Hematopoietic multipotent progenitor cell (in vitro differentiated cells): Measurements from ENCODE around the gene SASH1. TPM values are rescaled to one million over a fixed set of nuclear protein-coding genes. Genes with fewer than 3 reads are reported as not detected.
A peak's percentile ranks its signal among the peaks of the same experiment; 100 is the strongest.

Source experiments
- DNase-seq, 3 donors: peaks; one replicate each; pipeline ENCODE4 v3.0.0-alpha.2; 2011 to 2015; ENCODE audit warnings: low read depth in 2 of 3, low spot score in 2 of 3
- total RNA-seq: library from RNA; depleted of rRNA; stranded (reverse); fragments of >200 nt; gene quantifications from one replicate; pipeline ENCODE4 v1.2.3, GENCODE V29; 2012

SASH1 gene
- total RNA-seq, 1 donor, result 0.27 TPM

DNA sequence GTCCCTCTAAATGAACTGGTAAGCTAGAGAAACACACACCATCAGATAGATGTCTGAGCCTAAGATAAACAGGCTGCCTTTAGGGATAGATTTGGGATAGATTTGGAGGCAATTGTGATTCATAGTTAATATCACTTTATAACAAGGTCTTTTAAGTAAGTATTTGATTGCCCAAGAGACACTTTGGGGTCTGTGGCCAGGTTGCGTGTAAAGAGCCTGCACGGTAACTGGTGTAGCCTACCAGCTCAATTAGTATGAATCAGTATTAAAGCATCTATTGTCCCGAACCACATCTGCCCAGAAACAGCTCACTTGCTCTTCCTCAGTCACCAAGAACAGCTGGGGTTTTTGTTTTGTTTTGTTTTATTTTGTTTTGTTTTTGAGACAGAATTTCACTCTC is 193.3 kb downstream of the SASH1 start:
- DNase-seq, result no peak

DNA sequence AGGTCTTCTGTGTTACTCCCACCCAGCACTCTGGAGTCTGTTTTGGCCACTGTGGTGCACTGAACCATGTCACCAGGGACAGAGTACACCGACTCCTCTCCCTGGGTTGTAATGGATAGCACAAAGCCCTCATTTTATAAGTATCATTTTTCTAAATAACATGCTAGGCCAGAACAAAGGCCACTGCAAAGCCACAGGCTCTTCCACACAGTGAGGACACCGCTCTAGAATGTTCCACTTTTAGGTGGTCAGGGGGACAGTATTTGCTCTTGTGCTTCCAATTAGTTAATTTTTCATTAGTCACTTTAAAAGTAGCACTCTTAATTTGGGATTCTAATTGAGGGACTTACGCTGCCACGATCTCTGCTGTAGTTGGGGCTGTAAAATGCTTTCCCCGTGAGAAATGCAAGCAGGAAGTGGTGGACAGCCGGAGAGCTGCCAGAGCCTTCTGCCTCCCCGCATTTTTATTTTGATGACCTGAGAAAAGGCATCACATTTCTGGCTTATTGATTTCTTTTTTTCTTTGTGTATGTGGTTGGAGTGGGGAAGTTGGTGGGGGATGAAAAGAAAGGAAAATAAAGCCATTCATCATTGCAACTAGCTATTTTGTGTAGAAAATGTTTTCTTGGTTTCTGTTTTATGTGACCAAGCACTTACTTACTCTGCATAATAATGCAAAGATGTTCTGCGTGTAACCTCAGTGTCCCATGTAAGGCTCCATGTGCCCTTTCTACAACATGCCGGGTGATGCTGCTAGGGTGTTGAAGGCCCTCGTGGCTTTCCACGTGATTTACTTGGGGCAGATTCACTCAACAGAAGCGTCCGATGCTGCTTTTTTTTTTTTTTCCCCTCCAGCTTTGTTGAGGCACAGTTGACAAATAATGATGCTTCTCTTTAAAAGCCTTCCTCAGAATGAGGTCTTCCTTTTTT is 195.9 kb downstream of the SASH1 start:
- DNase-seq, result no peak

DNA sequence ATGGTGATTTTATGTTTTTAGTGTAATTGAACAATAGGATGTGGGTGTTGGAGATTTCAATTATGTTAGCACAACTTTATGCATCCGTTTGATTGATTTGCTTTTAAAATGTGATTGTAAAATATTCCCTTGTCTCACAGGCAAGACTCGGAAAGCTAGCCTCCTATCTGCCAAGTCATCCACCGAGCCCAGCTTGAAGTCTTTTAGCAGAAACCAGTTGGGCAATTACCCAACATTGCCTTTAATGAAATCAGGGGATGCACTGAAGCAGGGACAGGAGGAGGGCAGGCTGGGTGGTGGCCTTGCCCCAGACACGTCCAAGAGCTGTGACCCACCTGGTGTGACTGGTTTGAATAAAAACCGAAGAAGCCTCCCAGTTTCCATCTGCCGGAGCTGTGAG is 200.9 kb downstream of the SASH1 start:
- DNase-seq, result no peak

DNA sequence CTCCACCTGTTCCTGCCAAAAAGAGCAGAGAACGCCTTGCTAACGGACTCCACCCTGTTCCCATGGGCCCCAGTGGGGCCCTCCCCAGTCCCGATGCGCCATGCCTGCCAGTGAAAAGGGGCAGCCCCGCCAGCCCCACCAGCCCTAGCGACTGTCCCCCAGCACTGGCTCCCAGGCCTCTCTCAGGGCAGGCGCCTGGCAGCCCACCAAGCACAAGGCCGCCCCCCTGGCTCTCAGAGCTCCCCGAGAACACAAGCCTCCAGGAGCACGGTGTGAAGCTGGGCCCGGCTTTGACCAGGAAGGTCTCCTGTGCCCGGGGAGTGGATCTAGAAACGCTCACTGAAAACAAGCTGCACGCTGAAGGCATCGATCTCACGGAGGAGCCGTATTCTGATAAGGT is 201.8 kb downstream of the SASH1 start:
- DNase-seq, result no peak

DNA sequence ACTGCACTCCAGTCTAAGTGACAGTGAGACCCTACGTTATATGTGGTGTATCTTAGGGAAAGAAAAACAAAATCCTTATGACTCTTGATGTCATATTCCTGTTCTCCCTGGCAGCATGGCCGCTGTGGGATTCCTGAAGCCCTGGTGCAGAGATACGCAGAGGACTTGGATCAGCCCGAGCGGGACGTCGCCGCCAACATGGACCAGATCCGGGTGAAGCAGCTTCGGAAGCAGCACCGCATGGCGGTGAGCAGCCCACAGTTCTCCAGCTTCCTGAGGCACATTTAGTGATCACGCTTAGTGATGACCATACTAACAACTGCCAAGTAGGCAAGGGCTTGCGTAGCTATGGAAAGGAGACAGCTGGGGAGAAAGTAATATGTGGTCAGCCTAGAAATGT is 203.3 kb downstream of the SASH1 start:
- DNase-seq, result no peak

DNA sequence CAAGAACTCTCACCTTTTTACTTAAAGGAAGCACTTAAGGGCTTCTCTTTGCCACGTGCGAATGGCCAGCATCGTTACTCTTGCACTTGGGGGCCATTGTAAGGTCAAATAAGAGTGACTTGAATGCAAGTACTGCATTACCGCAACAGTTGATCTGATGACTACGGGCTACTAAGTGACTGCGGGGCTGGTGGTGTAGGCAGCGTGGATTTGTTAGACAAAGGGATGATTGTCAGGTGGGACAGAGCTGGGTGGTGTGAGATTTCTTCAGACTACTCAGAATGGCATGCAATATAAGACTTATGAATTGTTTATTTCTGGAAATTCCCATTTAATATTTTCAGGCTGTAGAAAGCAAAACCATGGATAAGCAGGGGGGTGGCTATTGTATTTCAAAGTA is 204.5 kb downstream of the SASH1 start:
- no peak for DNase-seq

DNA sequence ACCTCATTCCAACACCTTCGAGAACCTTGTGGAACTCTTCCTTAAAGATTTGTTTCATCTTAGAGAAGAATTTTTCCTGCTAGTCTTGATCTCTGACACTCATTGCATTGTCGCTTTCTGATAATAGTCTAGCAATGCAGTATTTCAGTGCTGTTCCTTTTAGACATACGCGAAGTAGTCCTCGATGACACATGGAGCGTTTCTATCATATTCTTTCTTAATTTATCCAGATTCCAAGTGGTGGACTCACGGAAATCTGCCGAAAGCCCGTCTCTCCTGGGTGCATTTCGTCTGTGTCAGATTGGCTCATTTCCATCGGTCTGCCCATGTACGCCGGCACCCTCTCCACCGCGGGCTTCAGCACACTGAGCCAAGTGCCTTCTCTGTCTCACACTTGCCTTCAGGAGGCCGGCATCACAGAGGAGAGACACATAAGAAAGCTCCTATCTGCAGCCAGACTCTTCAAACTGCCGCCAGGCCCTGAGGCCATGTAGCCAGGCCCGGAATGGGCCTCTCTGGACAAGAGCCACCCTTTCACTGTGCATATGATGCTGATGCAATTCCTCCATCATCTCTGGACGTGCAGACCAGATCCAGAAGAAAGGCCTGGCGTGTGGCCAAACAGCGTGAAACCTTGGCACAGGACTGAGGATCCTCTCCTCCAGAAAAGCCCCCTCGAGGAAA is 205.6 kb downstream of the SASH1 start:
- DNase-seq, result no peak

DNA sequence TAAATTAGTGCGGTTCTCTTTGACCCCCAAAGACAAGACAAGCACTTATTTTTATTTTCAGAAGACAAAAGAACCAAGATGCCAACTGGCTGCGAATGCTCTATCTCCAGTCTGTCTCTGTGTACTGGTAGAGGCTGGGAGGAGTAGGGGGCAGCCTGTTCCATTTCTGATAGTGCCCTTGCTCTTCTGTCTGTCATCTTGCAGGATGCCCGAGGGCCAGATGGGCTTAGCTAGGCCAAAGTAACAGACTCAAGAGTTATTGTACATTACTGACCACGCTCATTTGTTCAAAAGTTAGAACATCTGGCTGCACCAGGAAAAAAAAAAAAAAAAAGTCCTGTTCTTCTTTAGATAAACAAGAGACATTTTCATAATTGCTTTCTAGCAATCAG is 206.1 kb downstream of the SASH1 start:
- no peak for DNase-seq

DNA sequence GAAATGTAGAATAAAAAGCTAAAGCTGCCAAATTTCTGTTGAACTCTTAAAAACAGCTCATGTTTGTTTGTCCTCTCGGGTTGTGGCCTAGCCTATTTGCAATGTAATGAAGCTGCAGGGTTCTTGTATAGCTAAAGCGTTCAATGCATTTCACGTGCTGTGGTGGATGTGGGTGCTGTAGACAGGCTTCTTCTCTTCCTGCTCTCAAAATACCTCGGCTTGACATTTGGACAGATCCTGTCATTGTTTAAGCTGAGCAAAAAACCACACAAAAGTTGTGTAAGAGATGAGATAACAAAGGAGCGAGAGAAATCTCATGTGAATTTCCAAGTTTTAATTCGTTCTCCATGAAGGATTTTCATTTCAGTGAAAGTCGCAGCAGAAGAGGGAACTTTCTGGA is 207.9 kb downstream of the SASH1 start:
- DNase-seq, result peak in 1 of 3 donors; percentile 20

DNA sequence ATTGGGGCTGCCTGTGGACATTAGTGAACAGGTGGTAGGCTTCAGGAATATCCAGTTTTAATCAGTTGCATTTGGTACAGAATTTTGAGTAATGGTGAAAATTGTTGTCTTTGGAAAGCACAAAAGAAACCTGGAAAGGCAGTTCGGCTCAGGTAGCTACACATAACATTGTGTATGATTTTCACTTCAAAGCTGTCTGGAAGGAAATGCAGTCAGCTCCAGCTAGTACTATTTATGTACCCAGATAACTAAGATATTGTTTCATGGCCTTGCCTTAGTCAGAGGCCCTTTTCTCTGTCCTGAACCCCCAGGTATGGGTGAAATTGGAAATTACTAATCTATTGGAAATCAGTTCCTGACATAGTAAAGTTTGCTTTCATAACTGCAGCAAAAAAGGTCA is 208.6 kb downstream of the SASH1 start:
- DNase-seq, result no peak

DNA sequence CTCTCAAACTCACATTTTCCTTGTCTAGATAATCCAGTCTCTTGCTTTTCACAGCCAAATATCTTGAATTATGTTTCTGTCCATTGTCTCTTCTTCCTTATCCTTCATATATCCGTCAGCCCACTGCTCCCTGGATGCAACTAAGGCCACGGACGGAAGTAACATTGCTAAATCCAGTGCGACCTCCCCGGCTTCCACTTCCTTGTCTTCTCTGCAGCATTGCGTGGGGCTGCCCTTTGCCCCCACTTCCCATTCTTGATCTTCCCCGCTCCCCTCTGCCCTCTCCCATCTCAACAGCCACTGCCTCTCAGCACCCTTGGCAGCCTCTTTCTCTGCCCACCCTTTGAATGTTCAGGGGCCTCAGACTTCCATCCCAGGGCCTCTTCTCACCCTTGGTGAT is 213.8 kb downstream of the SASH1 start:
- no peak for DNase-seq

DNA sequence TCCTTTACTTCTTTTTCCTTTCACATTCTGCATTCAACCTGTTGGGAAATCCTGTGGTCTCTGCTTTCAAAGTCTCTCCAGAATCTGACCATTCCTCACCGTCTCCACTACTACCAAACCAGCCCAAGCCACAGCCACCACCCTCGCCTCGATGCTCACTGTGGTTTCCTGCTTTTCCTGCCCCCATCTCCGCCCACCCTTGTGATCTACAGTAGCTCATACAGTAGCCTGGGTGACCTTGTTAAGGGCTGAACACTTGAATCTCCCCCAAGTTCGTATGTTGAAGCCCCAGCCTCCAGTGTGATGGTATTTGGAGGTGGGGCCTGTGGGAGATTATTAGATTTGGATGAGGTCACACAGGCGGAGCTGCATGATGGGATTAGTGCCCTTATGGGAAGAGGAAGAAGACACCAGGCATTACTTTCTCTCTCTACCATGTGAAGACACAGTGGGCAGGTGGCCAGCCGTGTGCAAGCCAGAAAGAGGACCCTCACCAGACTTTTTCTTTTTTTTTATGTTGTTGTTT is 215.2 kb downstream of the SASH1 start:
- DNase-seq, result peak in 2 of 3 donors; percentile 65 to 76

DNA sequence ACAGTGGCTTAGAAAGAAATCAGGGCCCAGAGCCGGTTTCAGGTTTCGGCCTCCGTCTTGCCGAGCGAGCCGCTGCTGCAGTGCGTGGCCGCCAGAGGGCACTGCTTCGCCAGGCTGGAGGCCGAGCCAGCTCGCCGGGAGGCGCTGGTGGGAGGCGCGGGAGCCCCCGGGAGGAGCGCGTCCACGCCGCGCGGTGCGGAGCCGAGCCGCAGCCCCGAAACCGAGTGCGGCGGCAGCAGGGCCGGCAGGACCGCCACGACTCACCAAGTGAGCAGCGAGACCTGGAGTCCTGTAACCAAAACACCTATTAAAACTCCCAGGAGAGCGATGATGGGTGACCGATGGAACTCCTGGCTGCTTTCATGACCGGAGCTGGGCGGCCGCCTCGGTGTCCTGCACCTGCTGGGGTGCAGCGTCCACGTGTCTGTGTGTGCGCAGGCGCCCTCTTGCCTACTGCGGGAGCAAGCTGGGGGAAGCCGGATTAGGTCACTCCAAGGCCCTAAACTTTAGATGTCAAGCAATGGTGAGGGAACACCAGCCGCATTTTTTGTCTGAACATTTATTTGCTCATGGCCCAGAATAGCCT is 217.3 kb downstream of the SASH1 start:
- peak; percentile 40 to 68 (median 65) for DNase-seq

DNA sequence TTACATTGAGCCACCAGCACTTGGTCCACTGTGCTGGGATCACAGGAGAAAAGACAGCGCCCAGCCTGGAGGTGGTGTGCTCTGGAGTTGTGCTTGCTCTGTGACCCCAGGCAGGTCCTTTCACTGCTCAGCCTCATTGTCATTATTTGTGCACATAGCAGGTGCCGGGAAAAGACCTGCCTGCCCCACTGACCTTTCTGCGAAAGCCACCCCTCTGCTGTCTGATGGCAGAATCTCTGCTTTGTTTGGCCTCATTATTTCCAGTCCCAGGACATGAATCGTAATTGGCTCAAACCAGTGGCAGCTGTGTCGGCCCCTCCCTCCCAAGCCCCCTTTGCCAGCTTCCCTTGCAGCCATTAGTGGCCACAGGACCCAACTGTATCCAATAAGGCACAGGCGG is 219.0 kb downstream of the SASH1 start:
- no peak for DNase-seq

DNA sequence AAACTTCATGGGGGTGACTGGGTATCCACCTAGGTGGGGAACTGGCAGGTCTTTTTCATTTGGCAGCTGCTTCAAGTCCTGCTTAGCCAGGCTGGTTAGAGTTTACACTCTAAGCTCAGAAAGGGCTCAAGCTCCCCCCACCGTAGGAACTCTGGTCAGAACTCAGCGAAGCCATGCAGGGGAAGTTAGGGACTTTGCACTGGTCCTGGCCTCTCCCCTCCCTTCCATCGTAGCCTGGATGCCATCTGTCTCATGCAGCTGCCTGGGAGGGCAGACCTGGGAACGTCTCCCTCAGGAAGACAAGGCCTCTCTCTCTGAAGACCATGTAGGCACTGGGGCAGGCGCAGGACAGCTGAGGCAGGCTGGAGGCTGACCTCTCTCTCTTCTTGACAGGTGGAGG is 220.4 kb downstream of the SASH1 start:
- DNase-seq, result no peak

DNA sequence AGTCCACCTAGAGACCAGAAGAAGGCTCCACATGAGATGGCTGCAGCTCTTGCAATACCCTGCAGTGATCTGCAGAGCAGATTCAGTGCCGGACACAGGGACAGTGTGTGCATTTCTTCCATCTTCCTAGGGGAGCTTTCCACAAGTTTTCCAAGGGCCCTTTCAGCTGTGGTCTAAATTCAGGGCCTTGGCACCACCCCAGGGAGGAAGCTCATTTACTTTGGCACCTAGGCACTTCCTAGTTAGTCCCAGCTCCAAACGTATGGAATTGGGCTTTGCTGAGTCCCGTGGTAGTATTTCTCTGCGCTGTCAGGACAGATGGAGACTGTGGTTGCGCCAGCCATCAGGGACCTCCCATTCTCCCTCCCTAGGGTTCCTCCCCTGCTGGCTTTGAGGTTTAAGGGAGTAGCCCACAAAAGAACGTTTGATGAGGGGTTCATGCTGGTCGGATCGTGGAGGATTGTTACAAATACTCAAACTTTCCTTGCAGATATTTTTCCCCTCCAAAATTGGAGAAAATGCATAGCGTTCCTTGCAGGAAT is 221.9 kb downstream of the SASH1 start:
- no peak for DNase-seq

DNA sequence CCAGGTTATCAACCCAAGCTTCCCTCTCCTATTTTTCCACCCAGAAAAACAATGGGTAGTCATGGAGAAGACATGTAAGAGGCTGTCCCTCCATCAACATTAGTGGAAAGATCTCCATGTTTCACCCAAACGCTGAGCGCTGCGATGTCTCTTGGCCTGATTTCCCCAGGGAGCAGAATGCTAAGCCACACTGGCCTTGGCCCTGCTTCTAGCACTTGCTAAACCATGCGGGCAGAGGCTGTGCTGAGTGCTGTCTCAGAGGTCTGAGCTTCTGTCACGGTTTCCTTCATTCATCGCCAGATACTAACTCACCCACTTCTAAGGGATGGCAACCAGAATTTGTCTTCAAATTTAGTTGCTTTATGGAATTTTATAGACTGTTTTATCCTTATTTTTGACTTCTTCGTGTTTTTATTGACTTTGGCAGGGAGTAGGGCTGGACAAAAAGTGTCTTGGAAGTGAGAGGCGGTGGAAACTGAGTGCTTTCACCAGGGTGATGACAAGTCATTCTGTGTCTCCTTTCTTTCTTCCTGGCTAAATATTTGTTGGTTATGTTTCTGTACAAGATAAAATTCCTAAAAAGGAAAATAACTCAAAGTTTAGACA is 222.8 kb downstream of the SASH1 start:
- DNase-seq, result no peak

DNA sequence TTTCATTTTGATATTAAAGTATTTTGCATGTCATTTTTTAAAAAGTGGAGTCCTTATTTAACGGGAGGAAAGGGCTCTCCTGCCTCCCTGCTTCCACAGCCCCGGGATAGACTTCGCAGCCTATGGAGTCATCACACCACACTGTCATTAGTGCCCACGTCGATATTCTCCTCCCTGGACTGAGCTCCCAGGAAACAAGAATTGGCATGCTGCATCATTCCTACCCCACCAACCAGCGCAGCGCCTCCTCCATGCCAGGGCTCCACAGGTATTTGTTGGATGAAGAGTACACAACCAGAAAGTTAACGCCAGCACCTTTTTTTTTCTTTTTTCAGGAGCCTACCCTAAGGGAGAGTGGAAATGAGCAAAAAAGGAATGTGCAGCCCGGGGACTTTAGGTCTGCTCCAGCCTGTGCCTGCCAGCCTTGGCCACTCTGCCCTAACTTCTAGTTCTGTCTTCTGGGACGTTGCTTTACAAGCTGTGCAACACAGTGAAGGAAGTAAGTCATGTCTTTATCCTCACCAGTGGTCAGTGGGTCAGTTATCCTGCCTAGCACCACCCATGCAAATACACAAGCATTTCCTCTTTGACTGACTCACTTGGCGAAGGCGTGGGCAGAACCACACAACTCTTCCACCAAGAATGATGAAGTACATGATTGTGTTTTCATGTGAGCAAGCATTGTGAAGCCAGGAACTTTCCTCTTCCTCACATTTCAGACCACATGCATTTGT is 223.5 kb downstream of the SASH1 start:
- no peak for DNase-seq

DNA sequence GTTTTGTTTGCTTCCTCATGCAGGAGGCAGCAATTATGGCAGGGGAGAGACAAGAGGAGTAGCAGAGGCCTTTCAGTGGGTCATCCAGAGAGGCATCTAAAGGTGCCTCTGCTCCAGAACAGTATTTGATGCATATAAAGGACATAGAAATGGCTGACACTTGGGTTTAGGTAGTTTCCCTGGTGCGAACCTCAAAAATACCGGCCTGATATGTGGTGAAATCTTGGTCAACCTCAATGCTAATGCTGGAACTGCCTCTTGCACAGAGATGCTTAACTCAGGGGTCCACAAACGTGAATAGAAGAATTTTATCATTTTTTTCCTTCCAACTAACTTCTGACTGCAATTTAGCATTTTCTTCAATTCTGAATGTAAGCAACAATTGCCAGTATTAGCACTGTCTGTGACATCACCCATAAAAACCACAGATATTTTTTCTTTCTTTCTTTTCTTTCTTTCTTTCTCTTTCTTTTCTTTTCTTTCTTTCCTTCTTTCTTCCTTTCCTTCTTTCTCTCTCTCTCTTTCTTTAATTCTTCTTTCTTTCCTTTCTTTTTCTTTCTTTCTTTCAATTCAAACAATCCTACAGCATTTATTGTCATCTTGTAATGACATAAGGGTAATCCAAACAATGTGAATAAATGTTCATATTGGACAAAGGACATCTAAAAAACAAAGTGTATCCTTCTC is 224.2 kb downstream of the SASH1 start:
- DNase-seq, result no peak

DNA sequence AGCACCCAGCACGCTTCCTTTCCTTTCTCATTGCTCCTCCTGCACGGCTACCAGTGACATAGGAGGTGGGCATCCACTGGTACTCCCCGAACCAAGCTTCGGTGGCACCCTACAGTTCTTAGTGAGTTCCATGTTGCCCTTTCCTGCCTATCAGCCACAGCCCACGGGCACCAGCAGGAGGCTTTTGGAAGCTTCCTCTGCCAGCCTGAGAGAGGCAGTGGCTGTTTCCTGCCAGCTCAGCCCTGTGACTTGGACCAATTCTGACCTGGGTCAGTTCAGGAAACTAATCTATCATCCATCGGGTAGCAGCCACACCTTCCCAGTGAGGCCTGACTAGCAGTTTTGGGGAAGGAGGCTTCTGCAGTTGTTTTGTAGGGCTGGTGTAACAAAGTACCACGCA is 227.8 kb downstream of the SASH1 start:
- peak in 1 of 3 donors; percentile 19 for DNase-seq
